Activated CD8-positive, alpha-beta memory T cell treated with anti-CD3 and anti-CD28 coated beads, Interleukin-2, amount 50 U/mL, for 1 hour (primary cell): Measurements from ENCODE around the gene EPSTI1.
"Not testable (repeated sequence)": the region's sequence is repeated elsewhere in the genome, so short reads cannot be mapped to it uniquely, and the experiment has no call there.

Source experiments
- DNase-seq: peaks from one replicate; pipeline ENCODE4 v3.0.0-alpha.2; 2020; ENCODE audit errors: extremely low read depth

Gene EPSTI1

GRCh38 chr13:42991898-42992763 is at the start of gene EPSTI1:
Gene EPSTI1, minus strand, starts transcription at chr13:42992241. Its CDS starts 76 bp downstream, at chr13:42992165.
- DNase-seq = peak; percentile 29

DNA sequence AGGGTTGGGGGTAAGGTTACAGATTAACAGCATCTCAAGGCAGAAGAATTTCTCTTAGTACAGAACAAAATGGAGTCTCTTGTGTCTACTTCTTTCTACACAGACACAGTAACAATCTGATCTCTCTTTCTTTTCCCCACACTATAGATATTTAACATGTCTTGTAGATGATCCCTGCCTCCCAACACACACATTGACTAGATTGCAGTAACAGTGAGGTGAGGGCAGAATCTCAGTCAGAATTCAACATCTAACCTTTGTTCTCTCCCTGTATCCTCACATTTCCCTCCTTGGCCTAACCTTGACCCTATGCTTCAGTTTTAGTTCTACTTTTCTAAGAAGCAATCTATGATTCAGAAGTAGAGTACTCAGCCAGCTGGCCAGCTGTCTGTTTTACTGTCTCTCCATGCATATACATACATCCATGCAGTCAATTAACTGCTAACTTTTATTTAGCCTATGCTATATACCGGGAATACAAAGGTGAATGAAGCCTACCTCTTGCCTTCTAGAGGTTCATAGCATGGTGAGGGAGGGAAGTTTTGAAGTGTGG is 49.4 kb upstream of the EPSTI1 start:
- DNase-seq = no peak

- not testable (repeated sequence) for DNase-seq
These were observed 48.7 kb upstream of the EPSTI1 start for GRCh38 chr13:43040581-43041368.

DNA sequence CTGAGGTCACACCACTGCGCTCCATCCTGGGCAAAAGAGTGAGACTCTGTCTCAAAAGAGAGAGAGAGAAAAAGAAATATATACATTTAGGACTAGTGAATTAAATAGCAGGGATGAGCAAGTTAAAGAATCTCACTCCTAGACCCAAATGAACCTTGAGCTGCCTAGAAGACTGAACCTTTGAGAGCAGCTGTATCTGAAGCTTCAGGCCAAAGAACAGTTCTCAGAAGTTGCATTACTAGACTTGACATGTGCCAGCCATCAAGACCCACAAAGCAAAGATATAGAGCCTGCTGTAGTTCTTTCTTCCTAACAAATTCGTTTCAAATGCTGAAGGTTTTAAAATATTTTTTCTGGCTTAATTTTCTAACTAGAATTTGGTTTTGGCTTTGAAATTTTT is 47.9 kb upstream of the EPSTI1 start:
- DNase-seq = no peak

- no peak for DNase-seq
These were observed 44.6 kb upstream of the EPSTI1 start for GRCh38 chr13:43036351-43037250.

- no peak for DNase-seq
These were observed 41.0 kb upstream of the EPSTI1 start for GRCh38 chr13:43033038-43033437.

DNA sequence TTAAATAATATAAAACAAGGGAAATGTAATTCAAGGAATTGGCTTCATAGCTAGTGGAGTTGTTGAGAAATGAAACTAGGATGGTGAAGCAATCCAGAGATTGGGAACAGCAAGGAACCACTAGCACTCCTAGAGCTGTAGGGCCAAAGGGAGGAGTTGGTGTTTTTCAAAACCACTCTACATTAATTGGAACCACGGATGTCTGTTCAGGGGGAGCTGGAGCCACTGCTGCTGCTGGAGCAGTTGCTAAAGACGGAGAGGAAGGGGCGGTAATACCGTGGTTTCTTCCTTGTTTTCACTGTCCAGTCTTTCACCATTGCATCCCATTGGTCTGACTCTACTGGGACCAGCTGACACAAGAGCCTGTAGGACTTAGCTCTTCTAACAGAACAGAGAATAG is 39.8 kb upstream of the EPSTI1 start:
- no peak for DNase-seq

- no peak for DNase-seq
These were observed 38.5 kb upstream of the EPSTI1 start for GRCh38 chr13:43030548-43030947.

GRCh38 chr13:43026262-43026661 is 34.2 kb upstream of the EPSTI1 start:
- no peak for DNase-seq

- DNase-seq = peak; percentile 50
These were observed 31.4 kb upstream of the EPSTI1 start, which contains the start of gene DNAJC15 for GRCh38 chr13:43023289-43023963. Gene DNAJC15, plus strand, starts transcription at chr13:43023586. Its CDS starts 41 bp downstream, at chr13:43023627.

DNA sequence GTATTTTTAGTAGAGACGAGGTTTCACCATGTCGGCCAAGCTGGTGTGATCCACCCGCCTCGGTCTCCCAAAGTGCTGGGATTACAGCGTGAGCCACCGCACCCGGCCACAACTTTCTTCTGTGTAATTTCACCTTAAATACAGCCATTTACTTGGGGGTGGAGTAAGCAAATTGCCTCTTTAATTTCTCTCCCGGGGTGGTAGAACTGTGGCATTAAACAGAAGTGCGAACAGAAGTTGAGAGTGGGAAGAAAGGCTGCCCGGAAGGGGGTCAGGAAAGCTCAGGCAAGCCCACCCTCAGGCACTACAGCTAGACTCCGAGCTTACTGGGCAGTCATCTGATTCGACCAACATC is 30.9 kb upstream of the EPSTI1 start:
- no peak for DNase-seq

DNA sequence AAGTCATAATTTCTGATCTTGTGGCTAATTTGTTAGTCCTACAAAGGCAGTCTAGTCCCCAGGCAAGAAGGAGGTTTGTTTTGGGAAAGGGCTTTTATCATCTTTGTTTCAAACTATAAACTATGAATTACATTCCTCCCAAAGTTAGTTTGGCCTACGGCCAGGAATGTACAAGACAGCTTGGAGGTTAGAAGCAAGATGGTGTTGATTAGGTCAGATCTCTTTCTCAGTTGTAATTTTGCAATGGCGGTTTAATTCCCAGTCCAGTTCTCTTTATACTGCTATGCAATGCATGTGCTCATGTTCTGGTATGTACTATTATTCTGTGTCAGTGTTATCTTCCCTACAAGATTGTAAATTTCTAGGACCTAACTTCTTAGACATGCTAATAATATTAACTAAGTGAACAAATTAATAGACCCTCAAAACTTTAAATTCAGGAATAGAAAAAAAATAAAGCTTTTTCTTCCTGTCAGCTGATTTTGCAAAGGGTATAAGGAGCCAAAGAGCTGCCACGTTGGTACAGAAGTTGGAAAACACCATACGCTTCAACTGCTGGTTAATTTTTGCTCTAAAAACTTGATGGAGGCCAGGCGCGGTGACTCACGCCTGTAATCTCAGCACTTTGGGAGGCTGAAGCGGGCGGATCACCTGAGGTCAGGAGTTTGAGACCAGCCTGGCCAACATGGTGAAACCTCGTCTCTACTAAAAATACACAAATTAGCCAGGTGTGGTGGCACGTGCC is 30.1 kb upstream of the EPSTI1 start:
- no peak for DNase-seq

- DNase-seq = no peak
These were observed 28.8 kb upstream of the EPSTI1 start for GRCh38 chr13:43020794-43021193.

- no peak for DNase-seq
These were observed 27.8 kb upstream of the EPSTI1 start for GRCh38 chr13:43019811-43020210.

DNA sequence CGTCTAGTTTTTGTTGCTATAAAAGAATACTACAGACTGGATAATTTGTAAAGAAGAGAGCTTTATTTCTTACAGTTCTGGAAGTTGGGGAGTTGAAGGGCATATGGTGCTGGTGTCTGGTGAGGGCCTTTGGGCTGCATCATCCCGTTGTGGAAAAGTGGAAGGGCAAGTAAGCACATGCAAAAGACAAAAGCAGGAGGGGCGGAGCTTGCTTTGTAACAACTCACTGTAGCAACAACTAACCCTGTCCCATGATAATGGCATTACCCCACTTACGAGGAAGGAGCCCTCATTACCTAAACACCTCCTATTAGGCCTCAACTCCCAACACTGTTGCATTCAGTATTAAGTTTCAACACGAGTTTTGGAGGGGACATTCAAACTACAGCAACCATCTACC is 24.2 kb upstream of the EPSTI1 start:
- DNase-seq = no peak

GRCh38 chr13:43014162-43014561 is 22.1 kb upstream of the EPSTI1 start:
- no peak for DNase-seq

DNA sequence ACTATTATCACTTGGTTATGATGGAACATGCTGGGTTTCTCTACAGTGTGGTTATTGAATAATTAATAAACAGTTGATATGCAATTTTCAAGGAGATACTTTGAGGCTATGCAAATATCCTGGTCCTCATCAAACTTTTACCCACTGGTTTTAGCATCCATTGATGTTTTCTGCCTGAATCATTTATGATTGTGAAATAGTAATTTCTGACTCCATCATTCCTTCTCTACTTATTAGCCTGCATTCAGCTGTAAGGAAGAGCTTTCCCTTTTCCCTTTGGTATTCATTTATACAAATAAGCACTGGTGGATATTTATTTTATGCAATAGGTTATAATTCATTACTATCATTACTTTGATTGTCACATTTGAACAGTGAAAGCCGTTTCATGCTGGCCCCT is 17.5 kb upstream of the EPSTI1 start:
- DNase-seq = no peak

- DNase-seq = no peak
These were observed 16.6 kb upstream of the EPSTI1 start for GRCh38 chr13:43008596-43008995.

GRCh38 chr13:43006893-43007631 is 15.0 kb upstream of the EPSTI1 start:
- no peak for DNase-seq
